Measurements from ENCODE around the gene MOXD1.

DNA sequence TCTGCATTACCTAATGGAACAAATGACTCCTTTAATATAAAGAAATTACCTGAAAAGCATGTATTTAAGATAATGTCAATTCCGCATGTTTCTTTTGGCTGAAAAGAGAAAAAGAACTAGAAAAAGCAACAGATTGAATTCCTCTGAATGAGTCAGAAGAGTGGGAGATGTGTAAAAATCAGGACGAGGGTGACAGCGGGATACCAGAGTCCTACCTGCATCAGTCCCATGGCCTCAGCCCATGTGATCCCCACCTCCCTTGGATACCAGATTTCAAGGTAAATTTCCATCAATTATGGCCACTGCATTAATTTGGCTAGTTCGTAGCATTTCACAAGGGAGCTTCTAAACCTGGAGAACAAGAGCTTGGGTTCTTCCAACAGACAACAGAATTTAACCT lies 10.0 kb upstream of the MOXD1 start:
- TF ChIP-seq CTCF (conservative IDR thresholded peaks at IDR 0.05) = no peak
- no peak for TF ChIP-seq EZH2 (IDR thresholded peaks at IDR 0.05; ENCODE audit: low read depth)
